HEK293 (cell line): ENCODE data around the gene HNRNPA2B1.

Experiments
- GLIS2 ChIP-seq: fragments of 450-650 bp; formaldehyde crosslinking; IDR thresholded peaks from 2 replicates; pipeline ENCODE4 v1.5.1; 2016; ENCODE audit warnings: missing biosample characterization, missing genetic modification characterization
- HOXA7 ChIP-seq: sonication (generic); formaldehyde crosslinking; IDR thresholded peaks from 2 replicates; pipeline ENCODE4 v1.8.1; 2022; ENCODE audit warnings: missing genetic modification reagents, borderline replicate concordance
- WT1 ChIP-seq: fragments of 450-650 bp; formaldehyde crosslinking; IDR thresholded peaks from 2 replicates; pipeline ENCODE4 v1.5.1; 2016; ENCODE audit warnings: missing biosample characterization, missing genetic modification characterization
- ZBTB7A ChIP-seq: fragments of 450-650 bp; formaldehyde crosslinking; IDR thresholded peaks from 2 replicates; pipeline ENCODE4 v1.5.1; 2016; ENCODE audit warnings: low read depth, missing biosample characterization, missing genetic modification characterization
- ZNF133 ChIP-seq: fragments of 450-650 bp; formaldehyde crosslinking; IDR thresholded peaks from 2 replicates; pipeline ENCODE4 v1.5.1; 2016; ENCODE audit warnings: missing biosample characterization, missing genetic modification characterization
- ZNF292 ChIP-seq: fragments of 450-650 bp; formaldehyde crosslinking; IDR thresholded peaks from 2 replicates; pipeline ENCODE4 v1.5.1; 2016; ENCODE audit warnings: low read depth, missing biosample characterization, missing genetic modification characterization, borderline replicate concordance
- ZNF394 ChIP-seq: fragments of 450-650 bp; formaldehyde crosslinking; IDR thresholded peaks from 2 replicates; pipeline ENCODE4 v1.5.1; 2016; ENCODE audit warnings: missing biosample characterization, missing genetic modification characterization, mild to moderate bottlenecking, moderate library complexity, borderline replicate concordance
- ZNF548 ChIP-seq: fragments of 450-650 bp; formaldehyde crosslinking; IDR thresholded peaks from 2 replicates; pipeline ENCODE4 v1.5.1; 2016; ENCODE audit warnings: missing biosample characterization, missing genetic modification characterization
- ZNF747 ChIP-seq: fragments of 450-650 bp; formaldehyde crosslinking; IDR thresholded peaks from 2 replicates; pipeline ENCODE4 v1.5.1; 2016; ENCODE audit warnings: missing biosample characterization, missing genetic modification characterization
- ZNF768 ChIP-seq: fragments of 450-650 bp; formaldehyde crosslinking; IDR thresholded peaks from 2 replicates; pipeline ENCODE4 v1.5.1; 2018; ENCODE audit warnings: missing biosample characterization, mild to moderate bottlenecking, missing genetic modification characterization
- TF ChIP-seq, protein P1 (sequence below): fragments of 450-650 bp; formaldehyde crosslinking; IDR thresholded peaks from 2 replicates; pipeline ENCODE4 v1.5.1; 2016; ENCODE audit warnings: missing biosample characterization, missing genetic modification characterization
- TF ChIP-seq, protein P2 (sequence below): fragments of 450-650 bp; formaldehyde crosslinking; optimal IDR thresholded peaks from 2 replicates; pipeline ENCODE3; 2016; ENCODE audit warnings: missing biosample characterization, mild to moderate bottlenecking, missing genetic modification characterization

DNA sequence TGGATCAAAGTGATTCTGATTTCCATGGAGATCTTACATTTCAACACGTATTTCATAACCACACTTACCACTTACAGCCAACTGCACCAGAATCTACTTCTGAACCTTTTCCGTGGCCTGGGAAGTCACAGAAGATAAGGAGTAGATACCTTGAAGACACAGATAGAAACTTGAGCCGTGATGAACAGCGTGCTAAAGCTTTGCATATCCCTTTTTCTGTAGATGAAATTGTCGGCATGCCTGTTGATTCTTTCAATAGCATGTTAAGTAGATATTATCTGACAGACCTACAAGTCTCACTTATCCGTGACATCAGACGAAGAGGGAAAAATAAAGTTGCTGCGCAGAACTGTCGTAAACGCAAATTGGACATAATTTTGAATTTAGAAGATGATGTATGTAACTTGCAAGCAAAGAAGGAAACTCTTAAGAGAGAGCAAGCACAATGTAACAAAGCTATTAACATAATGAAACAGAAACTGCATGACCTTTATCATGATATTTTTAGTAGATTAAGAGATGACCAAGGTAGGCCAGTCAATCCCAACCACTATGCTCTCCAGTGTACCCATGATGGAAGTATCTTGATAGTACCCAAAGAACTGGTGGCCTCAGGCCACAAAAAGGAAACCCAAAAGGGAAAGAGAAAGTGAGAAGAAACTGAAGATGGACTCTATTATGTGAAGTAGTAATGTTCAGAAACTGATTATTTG, 15.3 kb downstream of the HNRNPA2B1 start:
- no peak for TF ChIP-seq ZNF394 (tag by site-specific recombination)
- no peak for TF ChIP-seq ZBTB7A (tag by site-specific recombination)
- TF ChIP-seq ZNF548 (tag by site-specific recombination), result no peak
- TF ChIP-seq ZNF768 (tag by site-specific recombination), result no peak
- TF ChIP-seq, protein P1, sequence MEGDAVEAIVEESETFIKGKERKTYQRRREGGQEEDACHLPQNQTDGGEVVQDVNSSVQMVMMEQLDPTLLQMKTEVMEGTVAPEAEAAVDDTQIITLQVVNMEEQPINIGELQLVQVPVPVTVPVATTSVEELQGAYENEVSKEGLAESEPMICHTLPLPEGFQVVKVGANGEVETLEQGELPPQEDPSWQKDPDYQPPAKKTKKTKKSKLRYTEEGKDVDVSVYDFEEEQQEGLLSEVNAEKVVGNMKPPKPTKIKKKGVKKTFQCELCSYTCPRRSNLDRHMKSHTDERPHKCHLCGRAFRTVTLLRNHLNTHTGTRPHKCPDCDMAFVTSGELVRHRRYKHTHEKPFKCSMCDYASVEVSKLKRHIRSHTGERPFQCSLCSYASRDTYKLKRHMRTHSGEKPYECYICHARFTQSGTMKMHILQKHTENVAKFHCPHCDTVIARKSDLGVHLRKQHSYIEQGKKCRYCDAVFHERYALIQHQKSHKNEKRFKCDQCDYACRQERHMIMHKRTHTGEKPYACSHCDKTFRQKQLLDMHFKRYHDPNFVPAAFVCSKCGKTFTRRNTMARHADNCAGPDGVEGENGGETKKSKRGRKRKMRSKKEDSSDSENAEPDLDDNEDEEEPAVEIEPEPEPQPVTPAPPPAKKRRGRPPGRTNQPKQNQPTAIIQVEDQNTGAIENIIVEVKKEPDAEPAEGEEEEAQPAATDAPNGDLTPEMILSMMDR (tag by site-specific recombination), result no peak
- TF ChIP-seq ZNF133 (tag by site-specific recombination), result no peak
- TF ChIP-seq ZNF747 (tag by site-specific recombination), result no peak
- no peak for TF ChIP-seq ZNF292 (tag by site-specific recombination)
- no peak for TF ChIP-seq WT1 (tag by site-specific recombination)
- no peak for TF ChIP-seq GLIS2 (tag by site-specific recombination)
- TF ChIP-seq, protein P2, sequence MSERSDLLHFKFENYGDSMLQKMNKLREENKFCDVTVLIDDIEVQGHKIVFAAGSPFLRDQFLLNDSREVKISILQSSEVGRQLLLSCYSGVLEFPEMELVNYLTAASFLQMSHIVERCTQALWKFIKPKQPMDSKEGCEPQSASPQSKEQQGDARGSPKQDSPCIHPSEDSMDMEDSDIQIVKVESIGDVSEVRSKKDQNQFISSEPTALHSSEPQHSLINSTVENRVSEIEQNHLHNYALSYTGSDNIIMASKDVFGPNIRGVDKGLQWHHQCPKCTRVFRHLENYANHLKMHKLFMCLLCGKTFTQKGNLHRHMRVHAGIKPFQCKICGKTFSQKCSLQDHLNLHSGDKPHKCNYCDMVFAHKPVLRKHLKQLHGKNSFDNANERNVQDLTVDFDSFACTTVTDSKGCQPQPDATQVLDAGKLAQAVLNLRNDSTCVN (tag by site-specific recombination), result no peak
- TF ChIP-seq HOXA7 (CRISPR knock-in tag), result no peak
